ENCODE results near the gene RXRB.

The RXRB gene

DNA sequence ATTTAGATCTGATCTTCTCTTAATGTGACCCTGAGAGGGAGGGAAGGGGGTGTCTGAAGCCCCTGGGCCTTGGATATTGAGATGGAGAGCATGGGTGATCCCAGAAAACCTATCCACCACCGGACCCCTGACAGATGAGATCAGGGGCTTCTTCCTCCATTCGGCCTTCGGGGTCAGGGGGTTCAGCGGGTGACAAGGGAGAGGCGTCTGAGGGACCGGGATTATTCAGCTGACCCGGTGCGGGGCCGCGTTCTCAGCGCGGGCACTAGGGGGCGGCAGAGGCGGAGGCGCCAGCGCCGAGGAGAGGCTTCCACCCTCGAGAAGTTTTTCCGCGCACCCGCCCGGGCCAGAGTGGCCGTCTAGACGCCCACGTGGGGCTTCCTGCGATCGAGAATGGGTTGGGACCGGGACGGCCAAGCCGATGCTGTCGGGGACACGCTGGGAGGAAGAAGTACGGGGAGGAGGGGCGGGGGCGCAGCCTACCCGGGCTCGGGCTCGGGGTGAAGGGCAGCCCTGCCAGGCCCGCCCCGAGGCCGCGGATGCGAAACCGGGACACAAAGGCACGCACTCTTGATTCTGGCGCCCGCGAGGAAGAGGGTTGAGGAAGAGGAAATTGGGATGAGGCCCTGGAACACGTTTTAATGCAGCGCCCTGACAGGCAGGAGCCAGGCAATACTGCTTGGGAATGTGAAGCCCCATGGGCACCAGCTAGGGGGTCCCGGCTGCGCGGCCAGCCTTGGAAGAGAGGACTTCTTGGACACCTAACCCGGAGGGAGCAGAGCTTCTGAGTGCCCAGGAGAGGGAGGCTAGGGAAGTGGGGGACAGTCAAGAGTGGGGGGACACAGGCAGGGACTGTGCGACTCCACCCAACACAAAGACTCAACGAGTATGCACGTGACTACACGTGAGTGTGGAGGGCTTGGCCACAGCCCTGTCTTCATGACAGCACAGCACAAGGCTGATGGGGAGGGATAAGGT is 38.8 kb downstream of the RXRB start:
- peak; percentile 91 for TF ChIP-seq CTCF (IDR thresholded peaks at IDR 0.05)
- no peak overlapping the region for H3K27ac Mint-ChIP-seq
- peaks cover 72% of the 10 kb centered on the region for H3K27me3 Mint-ChIP-seq (ENCODE audit: low read depth, poor library complexity)
- H3K4me3 Mint-ChIP-seq = peak overlapping the region; percentile 82
- peak; percentile 90 for DNase-seq
- no peaks in the 10 kb centered on the region for H3K36me3 Mint-ChIP-seq (ENCODE audit: low read depth)
- peaks cover 41% of the 10 kb centered on the region for H3K4me1 Mint-ChIP-seq
- no peaks in the 10 kb centered on the region for H3K9me3 Mint-ChIP-seq

DNA sequence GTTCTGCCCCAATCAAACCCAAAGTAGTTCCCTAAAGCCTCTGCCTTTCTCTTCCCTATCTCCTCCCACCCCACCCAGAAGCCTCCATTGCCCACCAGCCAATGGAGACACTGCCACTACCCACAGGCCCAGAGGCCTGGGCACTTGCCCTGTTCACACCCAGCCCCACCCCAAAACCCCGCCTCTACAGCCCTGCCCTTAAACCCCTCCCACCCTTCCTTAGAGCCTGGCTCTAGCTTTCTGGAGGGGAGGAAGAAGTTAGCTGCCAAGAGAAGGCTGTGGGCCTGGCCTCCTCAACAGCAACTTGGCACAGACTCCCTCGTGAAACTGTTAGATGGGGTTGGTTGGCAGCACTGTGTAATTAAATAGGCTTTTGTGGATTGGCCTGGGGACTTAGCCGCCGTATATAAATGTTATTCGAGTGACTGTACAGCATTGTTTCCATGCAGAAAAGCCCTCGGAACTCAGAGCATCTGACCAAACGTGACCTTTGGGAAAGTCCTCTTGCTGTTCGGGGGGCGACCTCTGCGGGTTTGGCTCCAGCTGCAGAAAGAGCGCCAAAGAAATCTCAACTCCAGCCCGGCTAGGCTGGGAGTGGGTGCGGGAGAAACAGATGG is 39.6 kb downstream of the RXRB start:
- Mint-ChIP-seq H3K27ac (no peak overlapping the region), H3K4me1 (peaks cover 38% of the 10 kb centered on the region), H3K4me3 (peak overlapping the region; percentile 82), H3K27me3 (ENCODE audit: low read depth, poor library complexity) (peaks cover 74% of the 10 kb centered on the region), H3K36me3 (ENCODE audit: low read depth) (no peaks in the 10 kb centered on the region), H3K9me3 (no peaks in the 10 kb centered on the region)
- no peak for TF ChIP-seq CTCF (IDR thresholded peaks at IDR 0.05)
- no peak for DNase-seq

GRCh38 chr6:33160096-33160495 is 40.4 kb downstream of the RXRB start:
- Mint-ChIP-seq H3K27me3 (ENCODE audit: low read depth, poor library complexity) (peaks cover 70% of the 10 kb centered on the region), H3K4me3 (no peak overlapping the region)

GRCh38 chr6:33156964-33157363 is 43.5 kb downstream of the RXRB start:
- H3K27me3 Mint-ChIP-seq (ENCODE audit: low read depth, poor library complexity) = peaks cover 54% of the 10 kb centered on the region
- peaks cover 18% of the 10 kb centered on the region for H3K9me3 Mint-ChIP-seq
- H3K4me3 Mint-ChIP-seq = no peak overlapping the region
- DNase-seq = no peak
- TF ChIP-seq CTCF (IDR thresholded peaks at IDR 0.05) = no peak
- no peaks in the 10 kb centered on the region for H3K36me3 Mint-ChIP-seq (ENCODE audit: low read depth)
- no peak overlapping the region for H3K27ac Mint-ChIP-seq
- peaks cover 19% of the 10 kb centered on the region for H3K4me1 Mint-ChIP-seq

More at GRCh38 chr6:33160096-33160495, 40.4 kb downstream of the RXRB start:
- Mint-ChIP-seq H3K27ac (no peak overlapping the region), H3K36me3 (ENCODE audit: low read depth) (no peaks in the 10 kb centered on the region), H3K4me1 (peaks cover 34% of the 10 kb centered on the region), H3K9me3 (no peaks in the 10 kb centered on the region)
- DNase-seq = no peak
- TF ChIP-seq CTCF (IDR thresholded peaks at IDR 0.05) = no peak

GRCh38 chr6:33156561-33156960 is 43.9 kb downstream of the RXRB start:
- H3K27ac Mint-ChIP-seq = no peak overlapping the region
- no peak for DNase-seq
- no peak for TF ChIP-seq CTCF (IDR thresholded peaks at IDR 0.05)
- H3K4me3 Mint-ChIP-seq = no peak overlapping the region
- H3K4me1 Mint-ChIP-seq = peaks cover 15% of the 10 kb centered on the region
- no peaks in the 10 kb centered on the region for H3K36me3 Mint-ChIP-seq (ENCODE audit: low read depth)
- peaks cover 50% of the 10 kb centered on the region for H3K27me3 Mint-ChIP-seq (ENCODE audit: low read depth, poor library complexity)
- H3K9me3 Mint-ChIP-seq = peaks cover 22% of the 10 kb centered on the region

Data from nephron progenitor cell (in vitro differentiated cells).